Right lobe of liver (tissue), 4 donors: Measurements from ENCODE around the gene GRAP.

Experiments
- CTCF ChIP-seq, 4 donors: fragments of 200-600 bp in 3 of 4; fragments of 450-650 bp in 1 of 4; IDR thresholded peaks; one replicate each; pipeline versions ENCODE4 v1.5.1 to v1.8.0; 2016 to 2022; ENCODE audit warnings: antibody characterized with exemption in 4 of 4, mild to moderate bottlenecking in 2 of 4
- POLR2A ChIP-seq: fragments of 450-650 bp; IDR thresholded peaks from one replicate; pipeline ENCODE4 v1.6.1; 2017; ENCODE audit warnings: antibody characterized with exemption, mild to moderate bottlenecking
- donor health status: DM: no; HTN: no; CAD: no.
- donor health status: DM: no; HTN: no; CAD: no.
- donor health status: DM: no; HTN: yes; CAD: no.

- TF ChIP-seq CTCF (IDR thresholded peaks at IDR 0.05) (no peak), POLR2A (no peak)
Measured at GRCh38 chr17:18993905-18994526, 52.7 kb downstream of the GRAP start.
